GM18858 (cell line): ENCODE data around the gene ZNF827.

Experiments
- ATAC-seq: cut with Tn5 transposase; IDR thresholded peaks from one replicate; pipeline ENCODE4 v1.9.1; 2021; ENCODE audit not compliant: unreplicated experiment

Gene ZNF827

DNA sequence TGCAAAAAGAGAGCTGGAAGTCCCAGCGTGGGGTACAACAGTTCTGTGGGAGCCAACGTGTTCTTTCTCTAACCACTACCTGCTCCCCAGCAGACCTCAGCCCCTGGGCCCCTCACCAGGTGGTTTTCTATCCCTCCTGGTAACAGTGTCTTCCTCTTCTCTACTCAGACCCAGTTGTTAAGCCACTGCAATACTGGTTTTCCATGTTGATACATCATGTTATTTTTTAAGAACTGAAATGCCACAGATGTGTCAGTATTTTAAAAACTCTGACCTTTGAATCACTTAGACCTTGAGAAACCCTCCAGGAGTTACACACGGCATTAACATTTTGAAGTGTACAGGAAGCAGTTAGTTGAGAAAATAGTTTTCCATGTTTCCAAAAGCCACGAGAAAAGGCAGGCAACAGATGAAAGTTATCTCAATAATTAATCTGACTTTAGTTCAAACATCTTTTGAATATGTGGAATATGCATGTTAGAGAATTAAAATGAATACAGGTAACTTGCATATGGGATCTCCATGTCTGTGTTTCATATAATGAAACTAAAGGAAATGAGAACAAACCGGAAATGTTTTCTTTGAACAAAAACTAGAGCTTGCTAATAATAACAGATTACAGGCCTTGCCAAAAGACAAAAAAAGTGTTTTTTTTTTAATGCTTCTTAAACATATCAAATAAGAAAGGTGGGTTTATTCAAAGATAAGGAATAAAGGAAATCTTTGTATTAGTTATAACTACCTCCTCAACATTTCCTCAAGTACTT lies 108.8 kb downstream of the ZNF827 start:
- peak; percentile 32 for ATAC-seq

DNA sequence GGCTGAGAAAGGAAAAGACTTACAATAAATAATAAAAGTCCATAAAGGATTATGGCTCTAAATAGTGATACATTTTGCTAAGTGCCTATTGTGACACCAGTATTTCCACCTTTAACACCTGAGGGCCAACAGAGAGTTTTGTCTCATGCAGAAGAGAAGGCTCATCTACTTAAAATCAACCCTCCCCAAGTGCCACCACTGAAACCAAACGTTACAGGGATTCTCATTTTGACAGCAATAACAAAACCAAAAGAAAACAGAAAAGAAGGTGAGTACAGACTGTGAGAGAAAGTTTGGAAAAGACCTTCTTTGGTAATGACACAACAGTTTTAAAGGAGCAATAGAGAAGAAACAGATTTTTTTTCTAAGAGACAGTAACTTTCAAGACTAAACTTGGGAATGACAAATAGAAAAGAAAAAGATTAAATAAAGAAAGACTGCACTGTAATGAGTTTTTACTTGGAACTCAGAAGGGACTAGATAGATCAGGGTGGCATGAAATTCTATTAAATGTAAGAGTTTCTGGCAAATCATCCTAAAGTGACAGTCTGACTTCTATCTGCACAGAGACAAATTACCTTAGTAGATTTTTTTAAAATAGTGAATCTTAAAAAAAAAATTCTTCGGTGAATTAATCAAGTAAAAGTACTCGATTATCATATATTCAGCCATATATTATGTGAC lies 109.7 kb downstream of the ZNF827 start:
- ATAC-seq: peak; percentile 85

DNA sequence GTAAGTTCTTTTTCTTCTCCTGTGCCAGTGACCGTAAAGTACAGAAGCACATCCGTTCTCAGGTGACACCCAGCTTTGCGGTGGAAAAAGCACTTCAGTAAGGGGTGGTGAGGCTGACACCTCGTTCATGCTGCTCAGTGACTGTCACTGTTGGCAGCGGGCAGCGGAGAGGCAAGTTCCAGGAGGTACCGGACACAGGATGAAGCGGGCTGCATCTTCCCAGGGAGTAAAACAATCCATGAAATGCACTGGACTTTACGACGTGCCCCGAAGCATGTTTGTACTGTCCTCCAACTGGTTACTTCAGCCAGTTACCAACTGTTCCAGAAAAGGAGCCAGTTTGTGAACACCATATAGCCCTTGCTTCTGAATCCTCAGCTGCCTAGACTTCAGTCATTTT lies 110.7 kb downstream of the ZNF827 start:
- no peak for ATAC-seq

DNA sequence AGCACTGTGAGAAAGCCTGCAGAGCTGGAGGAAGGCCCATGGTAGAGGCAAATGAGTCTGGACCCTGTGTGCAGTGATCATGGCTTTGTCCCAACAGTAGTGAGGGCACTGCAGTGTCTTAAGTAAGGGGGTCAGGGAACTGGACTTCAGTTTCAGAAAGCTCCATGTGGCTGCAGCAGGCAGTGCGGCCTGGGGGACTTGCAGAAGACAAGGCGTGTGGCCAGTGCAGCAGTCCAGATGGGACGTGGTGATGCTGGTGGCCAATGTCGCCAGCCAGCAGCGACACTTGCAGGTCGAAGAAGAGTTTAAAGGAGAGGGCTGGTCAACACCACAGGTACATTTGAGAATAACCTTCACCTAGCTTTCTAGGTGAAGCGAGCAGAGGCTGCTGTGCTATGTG lies 113.4 kb downstream of the ZNF827 start:
- ATAC-seq: no peak

GRCh38 chr4:145824463-145824862 lies 114.2 kb downstream of the ZNF827 start:
- no peak for ATAC-seq

GRCh38 chr4:145823743-145824142 lies 114.9 kb downstream of the ZNF827 start:
- no peak for ATAC-seq

- no peak for ATAC-seq
Measured at GRCh38 chr4:145822581-145822980, 116.0 kb downstream of the ZNF827 start.

DNA sequence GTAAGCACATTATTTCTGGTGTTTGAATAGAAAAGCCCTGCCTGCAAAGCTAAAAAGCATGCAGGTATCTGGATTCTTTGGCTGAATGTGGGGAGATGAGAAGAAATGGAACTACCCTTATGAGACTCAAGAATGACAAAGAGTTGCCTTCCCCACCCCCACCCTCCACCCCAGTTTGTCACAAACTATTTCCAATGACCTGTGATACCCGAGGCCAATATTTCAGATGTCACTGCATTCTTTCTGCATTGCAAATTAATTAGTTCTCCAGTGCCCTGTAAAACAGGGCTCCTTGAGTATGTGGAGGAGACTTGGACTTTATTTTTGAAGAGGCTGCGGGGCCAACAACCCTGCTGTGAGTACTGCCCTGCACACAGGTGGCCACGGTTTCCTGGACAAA lies 116.4 kb downstream of the ZNF827 start:
- no peak for ATAC-seq

GRCh38 chr4:145821766-145822165 lies 116.9 kb downstream of the ZNF827 start:
- no peak for ATAC-seq

DNA sequence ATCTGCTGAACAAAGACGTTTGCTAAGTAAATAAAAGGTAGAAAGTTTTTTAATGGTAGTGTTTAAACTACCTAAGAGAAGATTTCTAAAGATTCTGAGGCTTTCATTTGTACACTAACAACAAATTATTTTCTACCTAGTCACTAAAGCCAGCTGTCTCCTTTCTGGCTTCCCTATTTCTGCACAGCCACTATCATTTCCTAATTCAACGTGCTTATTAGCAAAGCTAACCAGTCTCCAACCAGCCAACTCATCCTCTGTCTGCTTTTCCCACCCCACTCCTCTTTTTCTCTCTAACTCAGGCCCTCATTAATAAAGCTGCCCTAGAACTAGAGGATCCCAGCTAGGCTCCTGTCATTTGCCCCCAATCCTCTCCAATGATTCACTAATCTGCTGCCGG lies 118.2 kb downstream of the ZNF827 start:
- no peak for ATAC-seq

DNA sequence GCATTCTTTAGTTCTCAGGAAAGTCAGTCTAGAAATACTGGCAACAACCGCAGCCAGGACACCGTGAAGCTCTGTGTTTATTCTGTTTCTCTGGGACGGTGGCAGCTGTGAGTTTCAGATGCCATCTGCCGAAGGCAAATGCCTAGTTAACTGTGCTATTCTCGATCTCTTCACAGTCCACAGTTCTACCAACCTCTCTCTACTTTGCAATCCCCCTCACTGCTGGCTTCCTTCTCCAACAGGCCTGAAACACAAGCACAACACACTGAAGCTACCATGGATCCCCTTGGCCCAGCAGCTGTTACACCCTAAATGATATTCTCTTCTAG lies 118.8 kb downstream of the ZNF827 start:
- ATAC-seq: peak; percentile 39

DNA sequence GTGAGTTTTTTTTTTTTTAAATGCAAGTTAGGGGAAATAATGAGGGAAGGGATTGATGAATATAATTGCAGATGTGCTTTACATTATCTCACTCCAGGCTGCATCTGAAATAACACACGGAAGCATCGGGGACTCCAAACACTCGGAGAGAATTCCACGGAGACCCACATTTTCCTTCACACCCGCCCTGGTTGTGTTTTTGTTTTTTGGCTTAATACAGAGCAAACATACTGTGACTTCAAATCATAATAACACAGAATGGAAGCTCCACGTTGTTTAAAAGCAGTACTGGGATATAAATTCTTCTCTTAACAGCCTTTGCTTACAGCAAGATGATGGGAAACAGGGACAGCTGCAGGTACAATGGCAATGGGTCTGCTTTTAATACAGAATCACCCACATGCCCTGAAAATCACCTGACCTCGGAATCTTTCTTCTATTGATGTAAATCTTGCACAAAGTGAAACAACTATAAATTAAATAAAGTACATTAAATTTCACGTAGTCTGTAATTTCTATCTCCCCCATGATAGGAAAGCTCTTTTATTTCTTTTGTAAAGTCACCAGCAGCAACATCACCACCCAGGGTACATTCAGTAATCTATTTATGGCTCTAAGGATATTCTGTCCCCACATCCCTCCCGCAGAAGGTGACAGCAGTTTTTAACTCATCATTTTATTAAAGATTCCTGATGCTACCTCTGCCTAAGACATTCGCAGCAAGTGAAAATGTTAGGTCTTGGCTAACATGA lies 119.3 kb downstream of the ZNF827 start:
- no peak for ATAC-seq

DNA sequence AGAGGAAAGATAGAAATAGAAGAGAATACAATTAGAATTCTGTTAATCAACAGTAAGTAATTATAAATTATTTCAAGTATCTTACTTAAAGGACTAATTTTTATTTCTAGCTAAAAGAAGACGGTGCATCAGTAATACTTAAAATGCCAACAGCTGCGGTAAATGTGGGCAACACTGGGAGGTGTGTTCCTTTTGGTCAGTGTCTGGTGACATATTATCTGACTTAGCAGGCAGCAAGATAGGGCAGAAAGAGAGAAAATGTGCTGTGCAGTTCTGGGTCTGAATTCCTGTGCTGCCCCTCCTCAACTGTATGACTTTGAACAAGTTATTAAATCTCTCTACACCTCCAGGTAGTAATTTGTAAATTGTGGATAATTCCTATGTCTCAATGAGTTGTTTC lies 120.6 kb downstream of the ZNF827 start:
- no peak for ATAC-seq

DNA sequence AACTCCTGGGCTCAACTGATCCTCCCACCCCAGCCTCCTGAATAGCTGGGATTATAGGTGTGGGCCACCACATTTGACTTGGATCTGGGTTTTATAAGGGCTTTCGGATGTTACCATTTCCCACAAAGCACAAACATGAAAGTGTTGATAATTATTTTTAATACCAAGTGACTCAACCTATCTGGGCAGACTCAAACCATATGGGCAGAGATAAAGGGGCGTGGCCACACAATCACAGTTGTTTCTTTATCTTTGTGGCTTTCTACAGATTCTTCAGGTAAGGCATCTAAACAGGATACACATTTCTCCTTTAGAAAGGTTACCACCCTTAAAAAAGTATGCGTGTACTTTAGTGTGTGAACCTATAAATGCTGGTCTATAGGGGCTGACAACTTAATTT lies 122.5 kb downstream of the ZNF827 start:
- no peak for ATAC-seq

GRCh38 chr4:145815626-145816025 lies 123.0 kb downstream of the ZNF827 start:
- ATAC-seq: no peak

DNA sequence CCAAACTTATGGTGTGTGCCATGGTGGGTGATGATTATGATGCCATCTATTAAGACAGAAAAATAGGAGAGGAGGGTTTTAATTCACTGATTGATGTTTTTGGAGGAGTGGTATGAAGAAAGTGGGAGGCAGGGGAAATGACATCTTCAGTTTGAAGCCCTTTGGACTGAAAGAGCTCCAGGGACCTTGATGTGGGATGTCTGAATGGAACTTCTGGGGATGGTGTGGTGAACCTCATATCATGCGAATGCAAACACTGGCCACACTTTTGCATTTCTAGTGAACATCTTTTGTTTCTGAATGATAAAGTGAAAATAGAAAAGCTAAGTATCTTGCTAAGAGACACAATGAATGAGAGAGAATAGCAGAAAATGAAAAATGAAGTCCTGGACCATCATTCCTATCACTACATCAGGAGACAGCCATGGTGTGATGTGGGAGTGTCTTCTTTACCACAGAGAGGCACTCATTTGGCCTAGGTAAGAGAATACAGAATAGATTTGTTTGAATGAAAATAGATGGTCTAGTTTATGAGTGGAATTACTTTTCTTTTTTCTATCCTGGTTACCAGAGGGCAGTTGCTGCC lies 123.5 kb downstream of the ZNF827 start:
- ATAC-seq: no peak

GRCh38 chr4:145814246-145814645 lies 124.4 kb downstream of the ZNF827 start:
- ATAC-seq: no peak

DNA sequence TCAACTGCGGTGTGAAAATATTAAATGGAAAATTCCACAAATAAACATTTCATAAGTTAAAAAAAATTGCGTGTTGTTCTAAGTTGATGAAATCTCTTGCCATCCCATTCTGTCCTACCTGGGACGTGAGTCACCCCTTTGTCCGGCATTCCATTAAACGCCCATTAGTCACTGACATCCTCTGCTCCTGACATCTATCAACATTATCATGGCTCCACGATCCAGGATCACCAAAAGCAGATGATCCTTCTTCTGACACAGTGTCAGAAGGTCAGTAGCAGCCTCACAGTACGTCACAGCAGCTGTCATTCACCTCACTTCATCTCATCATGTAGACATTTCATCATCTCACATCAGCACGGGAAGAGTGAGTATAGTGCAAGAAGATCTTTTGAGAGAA lies 125.7 kb downstream of the ZNF827 start:
- no peak for ATAC-seq

- peak; percentile 1 for ATAC-seq
Measured at GRCh38 chr4:145808848-145809512, 129.6 kb downstream of the ZNF827 start.

DNA sequence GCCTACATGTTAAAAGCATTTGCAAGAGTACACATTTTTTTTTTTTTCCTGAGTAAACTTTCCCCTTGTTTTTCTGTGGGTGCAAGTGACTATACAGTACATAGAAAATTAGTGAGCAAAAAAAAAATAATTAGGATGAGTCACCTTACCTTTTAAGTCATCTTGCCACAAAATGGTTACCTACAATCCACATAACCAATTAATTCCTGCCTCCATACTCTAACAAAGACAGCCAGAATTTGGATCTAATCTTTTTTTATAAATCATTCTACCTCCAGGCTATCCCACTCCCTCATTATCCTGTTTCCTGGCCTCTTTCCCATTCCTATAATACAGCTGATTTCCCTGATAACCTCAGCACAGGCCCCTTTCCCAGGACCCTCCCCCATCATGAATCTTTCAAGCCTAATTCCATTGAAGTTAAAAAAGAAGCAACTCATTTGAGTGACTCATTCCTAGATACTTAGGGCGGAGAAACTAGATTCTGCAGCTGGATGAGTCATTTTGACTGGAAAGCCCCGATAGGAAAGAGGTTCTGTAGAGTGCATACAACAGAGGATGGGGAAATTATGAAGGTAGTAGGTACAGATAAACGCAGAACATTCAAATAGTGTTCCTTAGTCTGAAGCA lies 130.5 kb downstream of the ZNF827 start:
- peak; percentile 68 for ATAC-seq

DNA sequence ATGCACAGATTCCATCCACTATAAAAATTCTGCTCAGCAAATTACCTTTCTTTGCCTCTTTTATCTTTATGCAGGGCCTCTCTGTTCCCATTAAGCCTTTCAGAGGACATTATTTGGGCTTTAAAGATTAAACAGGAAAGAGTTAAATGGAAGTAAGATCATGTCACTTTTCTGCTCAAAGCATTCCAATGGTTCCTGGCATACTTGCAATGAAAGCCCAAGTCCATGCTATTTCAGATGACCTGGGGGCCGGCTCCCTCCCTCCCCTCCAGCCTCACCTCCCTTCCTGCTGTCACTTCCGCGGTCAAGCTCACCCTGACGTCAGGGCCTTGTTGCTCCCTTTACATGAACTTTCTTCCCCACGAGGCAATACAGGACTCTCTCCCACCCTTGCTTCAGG lies 133.1 kb downstream of the ZNF827 start:
- ATAC-seq: no peak
